Stimulated activated effector memory CD8-positive, alpha-beta T cell treated with anti-CD3 and anti-CD28 coated beads, Interleukin-12 subunit alpha, Interleukin-12 subunit beta, amount 100 ng/mL, for 72 hours (primary cell): Measurements from ENCODE around the gene CLDN34.
A peak's percentile ranks its signal among the peaks of the same experiment; 100 is the strongest.

Experiments
- ATAC-seq: fragments of 150-1000 bp; cut with Tn5 transposase; 2 replicates; pipeline ENCODE4 v1.10.0; 2021
- DNase-seq, 2 donors: peaks; one replicate each; pipeline ENCODE4 v3.0.0; 2021 to 2022; ENCODE audit warnings: low spot score in 2 of 2
- H3K27ac Mint-ChIP-seq: one replicate; pipeline ENCODE4 v1.8.0; 2022; ENCODE audit warnings: mild to moderate bottlenecking, mixed read lengths
- H3K36me3 Mint-ChIP-seq: one replicate; pipeline ENCODE4 v1.8.0; 2022; ENCODE audit warnings: mild to moderate bottlenecking, mixed read lengths
- H3K4me1 Mint-ChIP-seq: one replicate; pipeline ENCODE4 v1.8.0; 2022; ENCODE audit warnings: mixed read lengths
- H3K4me3 Mint-ChIP-seq: one replicate; pipeline ENCODE4 v1.8.0; 2022; ENCODE audit warnings: mild to moderate bottlenecking, mixed read lengths
- H3K9me3 Mint-ChIP-seq: one replicate; pipeline ENCODE4 v1.8.0; 2022; ENCODE audit warnings: mixed read lengths

The CLDN34 gene

DNA sequence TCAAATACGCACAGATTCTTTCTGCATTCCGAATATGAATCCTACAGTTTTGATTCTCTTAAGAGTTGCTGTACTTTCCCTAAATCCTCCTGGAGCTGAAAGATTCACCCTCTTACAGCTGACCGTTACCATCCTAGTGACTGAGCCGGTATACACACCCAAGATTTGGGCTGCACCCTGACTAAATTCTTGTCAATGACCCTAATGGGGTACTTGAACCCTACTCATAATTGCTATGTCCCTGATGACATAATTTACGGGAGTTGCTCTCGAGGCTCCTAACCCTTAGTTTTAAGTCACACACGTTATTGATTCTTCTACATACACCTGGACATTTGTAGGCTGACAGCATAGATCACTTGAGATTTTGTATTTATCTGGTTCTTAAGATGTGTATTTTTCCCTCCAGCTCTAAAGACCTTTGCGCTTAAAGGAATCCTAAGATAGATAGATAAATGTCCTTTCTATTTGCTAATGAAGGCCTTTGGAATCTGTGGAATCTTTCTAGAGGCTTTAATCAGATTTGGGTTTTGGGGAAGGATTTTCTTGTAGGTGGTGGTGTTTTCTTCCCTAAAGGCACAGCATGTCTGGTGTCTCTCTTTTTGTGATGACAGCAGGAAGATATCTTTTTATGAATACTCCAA is 37.8 kb downstream of the CLDN34 start:
- DNase-seq (no peak), ATAC-seq (no peak)
- H3K9me3 Mint-ChIP-seq = no peaks in the 10 kb centered on the region
- H3K27ac Mint-ChIP-seq = no peak overlapping the region
- no peak overlapping the region for H3K4me3 Mint-ChIP-seq
- H3K4me1 Mint-ChIP-seq = peaks cover 12% of the 10 kb centered on the region
- no peaks in the 10 kb centered on the region for H3K36me3 Mint-ChIP-seq

DNA sequence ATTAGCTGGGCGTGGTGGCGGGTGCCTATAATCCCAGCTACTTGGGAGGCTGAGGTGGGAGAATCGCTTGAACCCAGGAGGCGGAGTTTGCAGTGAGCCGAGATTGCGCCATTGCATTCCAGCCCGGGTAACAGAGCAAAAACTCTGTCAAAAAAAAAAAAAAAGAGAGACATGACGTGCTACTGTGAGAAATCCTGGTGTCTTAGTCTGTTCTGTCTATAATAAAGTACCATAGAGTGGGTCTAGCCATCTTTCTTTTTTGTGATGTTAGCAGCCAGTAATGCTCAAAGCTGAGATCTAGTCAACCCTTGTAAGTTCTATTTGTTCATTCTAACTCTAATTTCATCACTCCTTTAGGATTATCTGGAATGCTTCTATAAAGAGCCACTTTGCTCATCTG is 38.9 kb downstream of the CLDN34 start:
- Mint-ChIP-seq H3K4me3 (no peak overlapping the region), H3K9me3 (no peaks in the 10 kb centered on the region), H3K36me3 (peaks cover under 1% of the 10 kb centered on the region), H3K27ac (no peak overlapping the region), H3K4me1 (peaks cover 20% of the 10 kb centered on the region)
- no peak for ATAC-seq
- DNase-seq = no peak

DNA sequence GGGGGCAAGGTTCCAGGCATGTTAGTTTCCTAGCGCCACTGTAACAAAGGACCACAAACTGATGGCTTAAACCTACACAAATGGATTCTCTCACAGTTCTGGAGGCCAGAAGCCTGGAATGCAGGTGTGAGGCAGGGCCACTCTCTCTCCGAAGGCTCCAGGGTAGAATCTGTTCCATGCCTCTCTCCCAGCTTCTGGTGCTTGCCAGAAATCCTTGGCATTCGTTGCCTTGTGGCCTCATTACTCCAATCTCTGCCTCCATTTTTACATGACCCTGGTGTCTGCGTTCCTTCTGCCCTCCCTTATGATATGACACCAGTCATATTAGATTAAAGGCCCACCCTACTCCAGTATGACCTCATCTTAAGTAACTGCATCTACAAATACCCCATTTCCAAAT is 39.6 kb downstream of the CLDN34 start:
- ATAC-seq = no peak
- no peak overlapping the region for H3K4me3 Mint-ChIP-seq
- H3K36me3 Mint-ChIP-seq = peaks cover 7% of the 10 kb centered on the region
- no peak for DNase-seq
- H3K27ac Mint-ChIP-seq = no peak overlapping the region
- H3K4me1 Mint-ChIP-seq = peaks cover 27% of the 10 kb centered on the region
- no peaks in the 10 kb centered on the region for H3K9me3 Mint-ChIP-seq

DNA sequence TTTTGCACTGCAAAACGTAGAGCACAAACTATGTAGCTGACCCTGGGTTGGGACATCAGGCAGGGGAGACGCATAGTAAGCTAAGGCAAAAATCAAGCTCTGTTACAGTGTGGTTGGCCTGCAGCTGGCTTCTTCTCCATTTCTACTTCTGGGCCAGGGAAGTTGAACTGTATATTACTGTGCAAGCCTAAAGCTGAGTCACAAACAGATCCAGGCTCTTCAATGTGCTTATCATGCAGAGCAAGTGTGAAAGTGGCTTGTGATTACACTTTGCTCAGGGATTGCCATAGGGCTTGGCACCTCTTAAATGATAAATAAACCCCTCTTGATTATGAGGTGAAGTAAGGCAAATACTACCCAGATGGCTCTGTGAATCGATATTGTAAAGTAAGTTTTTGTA is 40.5 kb downstream of the CLDN34 start:
- Mint-ChIP-seq H3K4me1 (peaks cover 32% of the 10 kb centered on the region), H3K27ac (no peak overlapping the region), H3K4me3 (no peak overlapping the region), H3K9me3 (no peaks in the 10 kb centered on the region), H3K36me3 (peaks cover 7% of the 10 kb centered on the region)
- DNase-seq = no peak
- no peak for ATAC-seq

DNA sequence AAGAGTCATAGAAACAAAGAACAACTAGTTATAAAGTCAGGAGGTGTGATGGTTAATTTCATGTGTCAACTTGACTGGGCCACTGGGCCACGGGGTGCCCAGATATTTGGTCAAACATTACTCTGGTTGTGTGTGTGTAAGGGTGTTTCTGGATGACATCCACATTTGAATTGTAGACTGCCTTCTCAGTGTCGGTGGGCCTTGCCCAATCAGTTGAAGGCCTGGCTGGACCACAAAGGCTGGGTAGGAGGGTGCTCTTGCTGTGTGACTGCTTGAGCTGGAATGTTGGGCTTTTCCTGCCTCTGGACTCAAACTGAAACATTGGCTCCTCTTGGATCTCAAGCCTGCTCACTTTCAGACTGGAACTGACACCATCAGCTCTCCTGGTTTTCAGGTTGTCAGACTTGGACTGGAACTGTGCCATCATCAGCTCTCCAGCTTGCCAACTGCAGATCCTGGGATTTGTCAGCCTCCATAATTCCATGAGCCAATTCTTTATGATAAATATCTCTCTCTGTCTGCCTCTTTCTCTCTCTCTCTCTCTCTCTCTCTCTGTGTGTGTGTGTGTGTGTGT is 41.4 kb downstream of the CLDN34 start:
- Mint-ChIP-seq H3K36me3 (peaks cover 7% of the 10 kb centered on the region), H3K4me1 (peaks cover 36% of the 10 kb centered on the region), H3K27ac (no peak overlapping the region), H3K4me3 (no peak overlapping the region), H3K9me3 (no peaks in the 10 kb centered on the region)
- ATAC-seq (no peak), DNase-seq (no peak)

DNA sequence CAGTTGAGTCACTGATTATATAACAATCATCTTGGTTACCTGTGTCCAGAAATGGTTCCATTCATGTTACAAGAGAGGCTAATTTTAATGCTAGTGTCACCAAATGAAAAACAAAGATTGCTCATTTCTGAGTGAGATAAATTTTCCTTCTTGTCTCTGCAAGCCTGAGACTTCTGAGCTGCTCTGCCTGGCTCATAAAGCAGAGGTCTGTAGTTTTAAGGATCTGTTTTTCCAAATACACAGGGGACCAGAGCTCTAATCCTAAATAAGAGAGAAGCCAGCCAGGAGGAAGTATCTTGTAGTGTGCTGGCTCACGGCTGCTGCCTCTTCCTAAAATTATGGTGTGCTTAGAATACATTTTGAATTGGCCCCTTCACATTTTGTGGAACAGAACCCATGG is 42.6 kb downstream of the CLDN34 start:
- no peak for DNase-seq
- peaks cover 30% of the 10 kb centered on the region for H3K4me1 Mint-ChIP-seq
- no peak overlapping the region for H3K4me3 Mint-ChIP-seq
- ATAC-seq = no peak
- H3K27ac Mint-ChIP-seq = no peak overlapping the region
- H3K9me3 Mint-ChIP-seq = no peaks in the 10 kb centered on the region
- peaks cover 7% of the 10 kb centered on the region for H3K36me3 Mint-ChIP-seq

DNA sequence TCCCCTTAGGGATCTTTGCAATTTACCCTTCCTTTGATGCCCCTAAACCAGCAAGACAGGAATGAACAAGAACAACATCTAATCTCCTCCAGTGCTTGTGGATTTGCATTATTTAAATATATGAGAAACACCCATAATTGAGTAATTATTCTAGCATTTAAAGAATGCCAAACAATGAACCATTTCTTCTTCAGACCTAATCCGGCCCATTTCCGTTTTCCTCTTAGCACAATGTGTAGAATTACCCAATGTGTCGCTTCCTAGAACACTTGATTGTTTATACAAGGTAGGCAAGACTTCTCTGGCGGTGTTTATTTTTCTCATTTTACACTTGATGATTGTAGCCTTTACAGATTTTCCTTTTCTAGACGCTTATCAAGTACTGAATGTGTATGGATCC is 43.5 kb downstream of the CLDN34 start:
- Mint-ChIP-seq H3K4me1 (peaks cover 25% of the 10 kb centered on the region), H3K4me3 (peak overlapping the region; percentile 51)

DNA sequence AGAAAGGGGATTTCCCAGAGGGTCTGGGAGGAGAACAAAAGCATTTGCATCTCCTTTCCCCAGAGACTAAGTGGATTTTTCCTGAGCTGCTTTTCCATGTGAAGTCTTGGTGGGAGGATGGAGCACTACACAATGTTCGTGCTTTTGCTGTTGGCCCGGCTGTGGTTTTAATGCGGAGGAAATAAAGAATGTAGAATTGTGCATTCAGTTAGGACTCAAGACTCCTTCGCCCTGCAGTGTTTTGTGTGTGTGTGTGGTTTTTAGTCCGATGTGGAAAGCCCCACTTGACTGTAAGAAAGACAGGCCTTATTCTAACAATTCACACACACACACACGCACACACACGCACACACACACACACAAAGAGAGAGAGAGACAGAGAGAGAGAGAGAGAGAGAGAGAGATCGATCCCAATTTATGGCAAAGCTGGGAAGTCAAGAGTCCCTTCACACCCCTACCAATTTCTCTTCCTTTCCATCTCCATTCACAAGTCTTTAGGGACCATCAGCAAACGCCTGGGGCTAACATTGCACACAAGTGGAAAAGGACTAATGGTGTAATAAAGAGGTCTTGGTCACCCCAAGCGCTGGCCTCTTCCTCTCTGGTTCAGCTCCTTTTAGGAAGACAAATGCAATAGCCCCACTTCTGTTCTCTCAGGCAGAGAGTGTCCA is 44.2 kb downstream of the CLDN34 start:
- Mint-ChIP-seq H3K4me3 (peak overlapping the region; percentile 51), H3K9me3 (no peaks in the 10 kb centered on the region), H3K36me3 (peaks cover 8% of the 10 kb centered on the region), H3K4me1 (peaks cover 25% of the 10 kb centered on the region), H3K27ac (peak overlapping the region; percentile 82)
- no peak for DNase-seq
- ATAC-seq = peak; percentile 36

More for the DNA sequence above, 43.5 kb downstream of the CLDN34 start:
- ATAC-seq = no peak
- no peak for DNase-seq
- H3K27ac Mint-ChIP-seq = peak overlapping the region; percentile 82
- H3K36me3 Mint-ChIP-seq = peaks cover 7% of the 10 kb centered on the region
- H3K9me3 Mint-ChIP-seq = no peaks in the 10 kb centered on the region

DNA sequence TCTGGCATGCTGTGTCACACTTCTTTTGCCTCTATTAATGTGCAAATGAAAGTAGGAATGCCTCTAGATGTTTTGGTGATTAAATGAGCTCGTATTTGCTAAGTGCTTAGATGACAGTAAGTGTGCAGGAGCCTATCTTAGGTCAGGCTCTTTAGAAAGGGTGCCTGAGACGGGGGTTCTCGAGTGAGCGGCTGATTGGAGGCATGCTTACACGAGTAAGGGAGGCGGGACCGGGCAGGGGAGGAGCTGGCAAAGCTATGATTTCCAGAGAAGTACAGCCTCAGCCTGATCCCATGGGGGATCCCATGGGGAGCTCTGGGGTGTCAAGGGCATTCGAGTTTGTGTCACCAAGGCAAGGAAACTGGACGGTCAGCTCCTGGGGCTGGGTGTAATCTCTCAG is 44.8 kb downstream of the CLDN34 start:
- Mint-ChIP-seq H3K4me3 (peak overlapping the region; percentile 51), H3K4me1 (peaks cover 30% of the 10 kb centered on the region), H3K9me3 (no peaks in the 10 kb centered on the region), H3K36me3 (peaks cover 14% of the 10 kb centered on the region), H3K27ac (peak overlapping the region; percentile 82)
- ATAC-seq (no peak), DNase-seq (no peak)

DNA sequence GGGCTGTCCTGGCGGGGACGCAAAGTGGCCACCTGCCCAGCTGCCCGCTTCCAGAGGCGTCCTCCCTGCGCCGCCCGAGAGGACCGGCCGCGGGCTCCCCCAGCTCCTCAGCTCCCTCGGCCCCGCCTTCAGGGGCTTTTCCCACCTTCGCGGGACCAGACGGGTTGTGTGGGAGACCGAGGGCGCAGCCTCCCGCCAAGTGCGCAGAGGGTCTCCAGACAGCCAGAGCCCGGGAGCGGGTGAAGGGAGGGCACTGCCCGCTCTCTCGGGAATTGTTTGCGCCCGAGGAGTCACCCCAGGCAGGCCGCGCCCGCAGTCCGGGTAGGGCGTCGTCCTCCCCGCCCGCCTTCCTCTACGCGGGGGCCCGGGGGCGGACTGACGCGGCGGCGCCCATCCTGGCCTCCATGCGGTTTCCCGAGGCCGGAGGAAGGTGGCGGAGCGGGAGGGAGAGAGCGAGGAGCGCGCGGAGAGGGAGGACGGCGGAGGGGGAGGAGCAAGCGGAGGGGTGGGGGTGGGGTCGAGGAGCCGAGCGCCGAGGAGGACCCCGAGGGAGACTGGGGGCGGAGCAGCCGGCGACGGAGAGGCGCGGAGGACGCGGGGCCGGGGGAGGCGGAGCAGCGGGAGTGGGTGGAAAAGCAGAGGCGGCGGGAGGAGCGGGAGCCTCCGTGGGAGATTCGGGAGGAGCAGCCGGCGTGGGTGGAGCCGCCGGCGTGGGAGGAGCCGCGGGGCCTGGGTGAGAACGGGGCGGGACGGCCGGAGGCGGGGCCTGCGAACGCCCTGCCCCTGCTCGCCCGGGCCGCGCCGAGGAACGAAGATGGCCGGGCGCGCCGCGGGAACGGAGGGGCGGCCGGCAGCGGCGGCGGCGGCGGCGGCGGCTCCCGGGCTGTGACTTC is 47.5 kb downstream of the CLDN34 start:
- Mint-ChIP-seq H3K27ac (peak overlapping the region; percentile 43), H3K4me3 (peak overlapping the region; percentile 60), H3K36me3 (peaks cover 17% of the 10 kb centered on the region), H3K4me1 (peaks cover 33% of the 10 kb centered on the region), H3K9me3 (no peaks in the 10 kb centered on the region)
- ATAC-seq (peak; percentile 87), DNase-seq (peak; percentile 64 to 87)

DNA sequence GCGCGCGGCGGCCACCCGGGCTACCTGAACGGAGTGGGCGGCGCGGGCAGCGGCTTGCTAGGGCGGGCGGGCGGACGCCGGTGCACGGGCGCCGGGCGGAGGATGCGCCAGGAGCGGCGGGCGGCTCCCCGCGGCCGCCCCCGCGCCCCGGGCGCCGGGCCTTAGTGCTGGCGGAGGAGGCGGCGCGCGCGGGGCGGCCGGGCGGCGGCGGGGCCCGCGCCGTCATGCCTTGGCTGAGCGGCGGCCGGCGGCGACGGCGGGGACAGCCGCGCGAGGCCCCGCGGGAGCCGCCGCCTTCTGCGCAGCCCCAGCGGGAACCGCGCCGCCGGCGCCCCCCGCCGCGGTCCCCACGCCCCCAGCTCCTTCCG is 48.2 kb downstream of the CLDN34 start:
- Mint-ChIP-seq H3K4me3 (peak overlapping the region; percentile 60), H3K4me1 (peaks cover 33% of the 10 kb centered on the region), H3K9me3 (no peaks in the 10 kb centered on the region), H3K27ac (peak overlapping the region; percentile 43), H3K36me3 (peaks cover 17% of the 10 kb centered on the region)
- no peak for DNase-seq
- ATAC-seq = peak; percentile 42

DNA sequence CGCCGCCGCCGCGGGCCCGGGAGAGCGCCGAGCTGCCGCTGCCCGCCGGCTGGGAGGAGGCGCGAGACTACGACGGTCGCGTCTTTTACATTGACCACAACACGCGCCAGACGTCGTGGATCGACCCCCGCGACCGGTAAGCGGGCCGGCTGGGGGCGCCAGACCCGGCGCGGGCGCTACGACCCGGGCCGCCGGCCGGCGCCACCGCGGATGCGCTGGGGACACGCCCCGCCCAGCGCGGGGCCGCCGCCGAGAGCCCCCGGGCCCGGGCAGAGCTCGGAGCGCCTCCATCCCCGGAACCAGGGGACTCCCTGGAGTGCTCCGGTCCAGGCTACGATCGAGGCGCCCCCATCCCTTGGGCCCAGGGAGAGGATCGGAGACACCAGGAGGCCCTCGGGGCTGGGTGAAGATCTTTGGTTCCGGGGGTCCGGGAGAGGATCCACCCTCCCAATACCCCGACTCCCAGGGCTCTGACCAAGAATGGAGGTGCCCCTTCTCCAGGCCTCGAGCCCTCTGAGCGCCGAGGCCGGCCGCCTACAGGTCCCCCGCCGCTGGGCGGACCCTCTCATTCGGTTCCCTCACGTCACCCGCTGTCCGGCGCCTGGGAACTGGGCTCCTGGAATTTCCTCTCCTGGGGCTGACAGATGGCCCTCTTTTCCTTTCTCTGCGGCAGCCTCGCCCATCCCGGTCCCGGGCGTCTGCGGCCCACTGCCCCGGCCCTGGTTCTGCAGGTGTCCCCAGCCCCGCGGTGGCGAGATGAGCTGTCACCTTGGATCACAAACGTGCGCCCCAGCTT is 48.8 kb downstream of the CLDN34 start:
- DNase-seq (peak in 1 of 2 donors; percentile 55), ATAC-seq (peak; percentile 5)
- Mint-ChIP-seq H3K4me3 (peak overlapping the region; percentile 74), H3K9me3 (no peaks in the 10 kb centered on the region), H3K4me1 (peaks cover 27% of the 10 kb centered on the region), H3K27ac (peak overlapping the region; percentile 55), H3K36me3 (peaks cover 17% of the 10 kb centered on the region)

DNA sequence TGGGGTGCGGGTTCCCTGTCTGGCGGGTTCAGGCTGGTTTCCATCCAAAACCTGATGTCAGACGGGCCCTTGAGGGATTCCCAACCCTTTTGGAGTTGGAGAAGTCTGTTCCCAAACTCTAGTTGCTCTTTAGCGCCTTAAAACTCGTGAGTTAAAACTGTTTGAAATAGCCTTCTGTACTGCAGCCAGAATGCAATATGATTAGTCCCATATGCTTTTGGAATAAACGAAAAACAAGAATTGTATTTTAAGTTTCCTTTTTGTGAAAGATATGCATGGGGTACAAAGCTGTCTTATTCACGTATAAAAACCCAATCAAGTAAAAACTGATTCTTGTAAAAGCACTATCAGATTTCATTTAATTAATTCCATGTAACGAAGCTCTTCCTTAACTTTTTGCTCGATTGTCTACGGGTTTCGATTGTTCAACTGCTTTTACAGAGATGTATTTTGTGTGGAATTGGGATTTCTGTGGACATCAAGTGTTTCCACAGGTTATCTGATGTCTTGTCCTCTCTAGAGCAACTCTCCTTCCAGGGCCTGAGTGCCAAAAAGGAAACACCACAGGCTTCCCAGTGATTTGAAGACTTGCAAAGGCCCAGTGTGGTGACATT is 49.5 kb downstream of the CLDN34 start:
- no peak for DNase-seq
- peak overlapping the region; percentile 74 for H3K4me3 Mint-ChIP-seq
- no peak for ATAC-seq
- peaks cover 11% of the 10 kb centered on the region for H3K36me3 Mint-ChIP-seq
- H3K4me1 Mint-ChIP-seq = peaks cover 25% of the 10 kb centered on the region
- H3K27ac Mint-ChIP-seq = peak overlapping the region; percentile 55
- H3K9me3 Mint-ChIP-seq = no peaks in the 10 kb centered on the region

DNA sequence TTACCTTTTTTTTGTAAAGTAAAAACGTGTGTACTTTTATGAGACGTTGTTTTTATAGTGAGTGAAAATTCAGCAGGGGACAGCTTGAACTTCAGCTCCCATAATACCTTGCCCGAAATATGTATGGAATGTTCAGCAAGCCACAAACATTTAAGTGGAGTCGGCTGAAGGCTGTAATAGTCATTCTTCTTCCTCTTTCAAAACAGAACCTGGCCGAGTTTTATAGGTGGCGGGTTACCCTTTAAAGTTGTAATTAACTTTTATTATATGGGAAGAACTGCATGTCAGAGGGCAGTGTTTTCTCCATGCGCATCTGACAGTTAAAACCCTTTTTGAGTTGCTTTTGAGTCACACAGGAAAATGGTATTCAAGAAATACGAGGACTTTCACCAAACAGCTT is 50.7 kb downstream of the CLDN34 start:
- H3K36me3 Mint-ChIP-seq = peaks cover 10% of the 10 kb centered on the region
- ATAC-seq (no peak), DNase-seq (no peak)
- no peak overlapping the region for H3K27ac Mint-ChIP-seq
- H3K9me3 Mint-ChIP-seq = no peaks in the 10 kb centered on the region
- H3K4me1 Mint-ChIP-seq = peaks cover 17% of the 10 kb centered on the region
- no peak overlapping the region for H3K4me3 Mint-ChIP-seq
